Endothelial cell of umbilical vein (primary cell): ENCODE measurements around the gene CTNNB1.

Source experiments
- EZH2 ChIP-seq: IDR thresholded peaks from 2 replicates; pipeline ENCODE4 v1.6.1; 2012; ENCODE audit warnings: borderline replicate concordance, low read depth, mild to moderate bottlenecking, moderate library complexity, low read length, inconsistent platforms; ENCODE audit not compliant: severe bottlenecking
- GATA2 ChIP-seq: IDR thresholded peaks from 2 replicates; pipeline ENCODE4 v1.7.0; 2011; ENCODE audit warnings: low read depth, mild to moderate bottlenecking, moderate library complexity, mixed read lengths, low read length; ENCODE audit not compliant: insufficient read length, insufficient read depth
- POLR2A ChIP-seq: IDR thresholded peaks from 2 replicates; pipeline ENCODE4 v1.6.1; 2012; ENCODE audit warnings: low read depth, mild to moderate bottlenecking, control low read depth, low read length
- TF ChIP-seq, protein P1 (sequence below), 2 donors: IDR thresholded peaks; 1 replicate in 1 of 2; 2 replicates in 1 of 2; pipeline ENCODE4 v1.5.1; 2011; ENCODE audit warnings: low read length in 2 of 2, mild to moderate bottlenecking in 2 of 2, moderate library complexity in 2 of 2, control low read depth in 1 of 2, inconsistent platforms in 1 of 2, low read depth in 1 of 2; ENCODE audit not compliant: insufficient read depth in 1 of 2; ENCODE audit errors: extremely low read depth in 1 of 2

DNA sequence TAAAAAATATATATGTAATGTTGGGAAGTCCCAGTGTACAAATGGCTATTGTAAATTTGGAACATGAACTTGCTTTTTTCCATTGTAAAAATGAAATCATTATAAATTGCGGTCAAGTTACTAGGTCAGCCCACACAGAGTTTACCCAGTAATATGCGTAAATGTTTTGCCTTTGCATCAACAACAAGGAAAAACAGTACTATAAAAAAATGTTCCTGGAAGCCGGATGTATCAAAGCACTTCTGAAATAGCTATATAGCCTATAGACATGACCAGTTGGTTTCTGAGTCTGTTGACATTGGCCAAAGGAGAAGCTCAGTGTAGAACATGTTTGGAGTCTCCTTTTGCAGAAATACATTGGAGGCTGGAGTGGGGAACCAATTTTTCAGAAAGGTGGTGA lies 23.2 kb downstream of the CTNNB1 start:
- TF ChIP-seq EZH2 = no peak
- TF ChIP-seq, protein P1, sequence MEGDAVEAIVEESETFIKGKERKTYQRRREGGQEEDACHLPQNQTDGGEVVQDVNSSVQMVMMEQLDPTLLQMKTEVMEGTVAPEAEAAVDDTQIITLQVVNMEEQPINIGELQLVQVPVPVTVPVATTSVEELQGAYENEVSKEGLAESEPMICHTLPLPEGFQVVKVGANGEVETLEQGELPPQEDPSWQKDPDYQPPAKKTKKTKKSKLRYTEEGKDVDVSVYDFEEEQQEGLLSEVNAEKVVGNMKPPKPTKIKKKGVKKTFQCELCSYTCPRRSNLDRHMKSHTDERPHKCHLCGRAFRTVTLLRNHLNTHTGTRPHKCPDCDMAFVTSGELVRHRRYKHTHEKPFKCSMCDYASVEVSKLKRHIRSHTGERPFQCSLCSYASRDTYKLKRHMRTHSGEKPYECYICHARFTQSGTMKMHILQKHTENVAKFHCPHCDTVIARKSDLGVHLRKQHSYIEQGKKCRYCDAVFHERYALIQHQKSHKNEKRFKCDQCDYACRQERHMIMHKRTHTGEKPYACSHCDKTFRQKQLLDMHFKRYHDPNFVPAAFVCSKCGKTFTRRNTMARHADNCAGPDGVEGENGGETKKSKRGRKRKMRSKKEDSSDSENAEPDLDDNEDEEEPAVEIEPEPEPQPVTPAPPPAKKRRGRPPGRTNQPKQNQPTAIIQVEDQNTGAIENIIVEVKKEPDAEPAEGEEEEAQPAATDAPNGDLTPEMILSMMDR (IDR thresholded peaks at IDR 0.05; ENCODE audit: extremely low read depth in 1 of 2, insufficient read depth in 1 of 2, low read depth in 1 of 2, low read length in 2 of 2) = no peak
- TF ChIP-seq POLR2A = no peak
- no peak for TF ChIP-seq GATA2
